Ascending aorta (tissue), 2 donors: ENCODE data around the gene ZMYND11. TPM values are rescaled to one million over a fixed set of nuclear protein-coding genes. Genes with fewer than 3 reads are reported as not detected.

Source experiments
- DNase-seq, 2 donors: peaks; one replicate each; pipeline ENCODE4 v3.0.0-alpha.2; 2019; ENCODE audit warnings: low spot score in 2 of 2
- H3K27ac ChIP-seq, 2 donors: fragments of 200-600 bp; sonication (generic); one replicate each; pipeline ENCODE4 v1.5.1; 2016 to 2017; ENCODE audit warnings: mild to moderate bottlenecking in 1 of 2
- H3K27me3 ChIP-seq: fragments of 200-600 bp; sonication (generic); one replicate; pipeline ENCODE4 v1.5.1; 2017
- H3K36me3 ChIP-seq, 2 donors: fragments of 200-600 bp; sonication (generic); one replicate each; pipeline ENCODE4 v1.5.1; 2016
- H3K4me1 ChIP-seq, 2 donors: fragments of 200-600 bp; sonication (generic); one replicate each; pipeline ENCODE4 v1.5.1; 2016 to 2017; ENCODE audit warnings: mild to moderate bottlenecking in 1 of 2
- H3K4me3 ChIP-seq, 2 donors: fragments of 200-600 bp; sonication (generic); one replicate each; pipeline ENCODE4 v1.5.1; 2016 to 2017; ENCODE audit warnings: mild to moderate bottlenecking in 1 of 2
- H3K9me3 ChIP-seq, 2 donors: fragments of 200-600 bp; sonication (generic); one replicate each; pipeline ENCODE4 v1.5.1; 2016
- intact Hi-C: fragments of 100-400 bp; cut with DNase I; formaldehyde crosslinking; loops from one replicate; pipeline ENCODE4 v1.15.1; 2023
- total RNA-seq: library from RNA; depleted of rRNA; stranded (reverse); fragments of >200 nt; gene quantifications from one replicate; pipeline ENCODE4 v1.1.0, GENCODE V29; 2016
- TF ChIP-seq, protein P1 (sequence below), 3 experiments: fragments of 200-600 bp in 2 of 3; fragments of 450-650 bp in 1 of 3; sonication (generic) in 2 of 3; IDR thresholded peaks; one replicate each; pipeline ENCODE4 v1.5.1; 2016 to 2019; ENCODE audit warnings: antibody characterized with exemption in 3 of 3, mild to moderate bottlenecking in 1 of 3, moderate library complexity in 1 of 3

The ZMYND11 gene
- total RNA-seq, 1 donor from 2014 or later: 29.6 TPM

DNA sequence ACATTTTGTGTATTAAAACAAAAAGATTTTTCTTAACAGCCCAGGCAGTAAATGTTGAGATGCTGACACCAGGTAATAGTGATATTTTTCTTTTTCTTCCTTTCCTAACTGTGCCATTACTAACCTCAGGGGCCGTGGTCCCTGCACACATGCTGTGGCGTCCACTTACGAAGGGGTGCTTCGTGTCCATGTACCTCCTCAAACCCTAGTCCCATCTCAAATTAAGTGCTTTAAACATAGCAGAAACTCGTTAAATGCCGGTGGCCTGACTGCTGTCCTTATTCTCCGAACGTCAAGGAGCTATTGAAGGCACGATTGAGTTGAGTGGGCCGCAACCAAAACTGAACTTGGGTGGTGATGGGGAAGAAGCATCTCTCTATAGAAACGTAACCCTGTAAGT, 132.4 kb downstream of the ZMYND11 start:
- H3K4me1 ChIP-seq: peaks cover 2 to 3% of the 10 kb centered on the region in 2 donors
- H3K27me3 ChIP-seq: no peaks in the 10 kb centered on the region
- no peak overlapping the region for H3K27ac ChIP-seq
- TF ChIP-seq, protein P1, sequence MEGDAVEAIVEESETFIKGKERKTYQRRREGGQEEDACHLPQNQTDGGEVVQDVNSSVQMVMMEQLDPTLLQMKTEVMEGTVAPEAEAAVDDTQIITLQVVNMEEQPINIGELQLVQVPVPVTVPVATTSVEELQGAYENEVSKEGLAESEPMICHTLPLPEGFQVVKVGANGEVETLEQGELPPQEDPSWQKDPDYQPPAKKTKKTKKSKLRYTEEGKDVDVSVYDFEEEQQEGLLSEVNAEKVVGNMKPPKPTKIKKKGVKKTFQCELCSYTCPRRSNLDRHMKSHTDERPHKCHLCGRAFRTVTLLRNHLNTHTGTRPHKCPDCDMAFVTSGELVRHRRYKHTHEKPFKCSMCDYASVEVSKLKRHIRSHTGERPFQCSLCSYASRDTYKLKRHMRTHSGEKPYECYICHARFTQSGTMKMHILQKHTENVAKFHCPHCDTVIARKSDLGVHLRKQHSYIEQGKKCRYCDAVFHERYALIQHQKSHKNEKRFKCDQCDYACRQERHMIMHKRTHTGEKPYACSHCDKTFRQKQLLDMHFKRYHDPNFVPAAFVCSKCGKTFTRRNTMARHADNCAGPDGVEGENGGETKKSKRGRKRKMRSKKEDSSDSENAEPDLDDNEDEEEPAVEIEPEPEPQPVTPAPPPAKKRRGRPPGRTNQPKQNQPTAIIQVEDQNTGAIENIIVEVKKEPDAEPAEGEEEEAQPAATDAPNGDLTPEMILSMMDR (IDR thresholded peaks at IDR 0.05): no peak
- H3K36me3 ChIP-seq: no peaks in the 10 kb centered on the region
- DNase-seq: no peak
- no peaks in the 10 kb centered on the region for H3K9me3 ChIP-seq
- H3K4me3 ChIP-seq: no peak overlapping the region
- intact Hi-C loops: no loop called here

DNA sequence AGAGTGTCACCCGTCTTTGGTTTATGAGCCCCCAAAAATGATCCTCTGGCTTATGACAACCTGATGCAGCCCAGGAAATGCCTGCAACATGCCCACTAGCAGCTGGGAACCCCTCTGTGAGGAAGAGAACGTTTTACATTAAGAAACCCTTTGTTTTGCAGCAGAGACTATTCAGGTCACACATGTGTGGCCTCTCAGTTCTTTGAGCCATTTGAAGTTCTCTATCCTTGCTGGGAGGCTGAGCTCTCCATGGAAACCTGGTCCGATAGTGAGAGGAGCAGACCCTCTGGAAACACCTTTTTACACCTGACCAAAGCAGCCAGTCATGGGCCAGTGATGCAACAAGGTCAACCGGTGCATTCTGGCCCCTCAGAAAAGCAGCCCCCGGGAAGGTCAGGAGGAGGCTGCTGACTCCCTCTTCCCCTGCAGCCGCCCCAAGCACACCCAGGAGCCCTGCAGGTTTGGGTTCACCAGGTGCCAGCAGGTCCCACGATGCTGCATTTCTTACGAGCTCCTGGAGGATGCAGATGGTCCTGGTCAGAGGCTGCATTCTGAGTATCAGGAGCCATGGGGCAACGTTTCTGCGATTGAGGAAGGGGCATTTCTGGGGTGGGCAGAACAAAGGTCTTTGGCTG, 134.3 kb downstream of the ZMYND11 start:
- Histone ChIP-seq H3K27me3 (no peaks in the 10 kb centered on the region), H3K27ac (no peak overlapping the region), H3K4me1 (peaks cover 2 to 3% of the 10 kb centered on the region in 2 donors), H3K4me3 (no peak overlapping the region), H3K9me3 (no peaks in the 10 kb centered on the region), H3K36me3 (peaks cover 0 to 4% of the 10 kb centered on the region in 2 donors)
- intact Hi-C loops: no loop called here
- TF ChIP-seq, protein P1 (IDR thresholded peaks at IDR 0.05): no peak
- no peak for DNase-seq

DNA sequence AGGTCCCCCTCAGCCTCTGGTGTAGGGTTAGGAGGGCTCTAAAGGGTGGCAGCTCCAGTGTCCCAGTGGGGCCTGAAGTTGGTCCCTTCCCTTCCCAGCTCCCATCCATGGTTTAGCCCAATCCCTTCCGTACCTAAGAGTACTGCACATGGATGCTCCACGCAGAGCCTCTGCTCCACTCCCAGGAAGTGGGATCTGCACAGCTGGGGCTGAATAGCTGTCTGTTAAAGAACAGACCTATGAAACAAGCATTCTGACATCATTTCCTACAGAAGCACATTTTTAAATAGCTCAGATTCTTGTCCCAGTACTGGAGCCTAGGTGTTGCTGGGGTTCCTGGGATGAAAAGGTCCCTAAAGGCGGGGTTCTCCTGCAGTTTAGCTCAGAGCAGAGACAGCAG, 135.9 kb downstream of the ZMYND11 start:
- Histone ChIP-seq H3K36me3 (peaks cover 0 to 16% of the 10 kb centered on the region in 2 donors), H3K4me1 (peaks cover 2 to 3% of the 10 kb centered on the region in 2 donors), H3K9me3 (no peaks in the 10 kb centered on the region), H3K27me3 (no peaks in the 10 kb centered on the region), H3K4me3 (no peak overlapping the region), H3K27ac (no peak overlapping the region)
- DNase-seq: no peak
- intact Hi-C loops: no loop called here
- TF ChIP-seq, protein P1 (IDR thresholded peaks at IDR 0.05): no peak

DNA sequence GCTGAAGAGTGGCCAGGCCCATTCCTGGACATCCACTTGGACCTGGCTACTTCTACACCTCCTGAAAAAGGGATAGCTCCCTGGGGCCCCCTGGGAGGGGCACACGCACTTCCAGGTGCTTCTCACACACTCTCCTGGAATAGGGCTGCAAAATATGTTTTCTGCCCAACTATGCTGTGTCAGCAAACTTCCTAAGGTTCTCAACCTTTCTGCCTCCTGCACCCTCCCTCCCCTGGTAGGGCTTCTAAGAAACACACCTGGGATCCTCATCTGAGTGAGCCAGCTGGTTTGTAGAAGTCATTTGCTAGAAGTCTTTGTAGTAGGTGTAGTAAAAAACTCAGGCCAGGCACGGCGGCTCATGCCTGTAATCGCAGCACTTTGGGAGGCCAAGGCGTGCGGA, 136.5 kb downstream of the ZMYND11 start:
- intact Hi-C loops: no loop called here
- H3K27me3 ChIP-seq: no peaks in the 10 kb centered on the region
- H3K4me1 ChIP-seq: peaks cover 2 to 3% of the 10 kb centered on the region in 2 donors
- H3K9me3 ChIP-seq: no peaks in the 10 kb centered on the region
- H3K36me3 ChIP-seq: peaks cover 0 to 18% of the 10 kb centered on the region in 2 donors
- TF ChIP-seq, protein P1 (IDR thresholded peaks at IDR 0.05): no peak
- no peak overlapping the region for H3K4me3 ChIP-seq
- DNase-seq: no peak
- no peak overlapping the region for H3K27ac ChIP-seq

DNA sequence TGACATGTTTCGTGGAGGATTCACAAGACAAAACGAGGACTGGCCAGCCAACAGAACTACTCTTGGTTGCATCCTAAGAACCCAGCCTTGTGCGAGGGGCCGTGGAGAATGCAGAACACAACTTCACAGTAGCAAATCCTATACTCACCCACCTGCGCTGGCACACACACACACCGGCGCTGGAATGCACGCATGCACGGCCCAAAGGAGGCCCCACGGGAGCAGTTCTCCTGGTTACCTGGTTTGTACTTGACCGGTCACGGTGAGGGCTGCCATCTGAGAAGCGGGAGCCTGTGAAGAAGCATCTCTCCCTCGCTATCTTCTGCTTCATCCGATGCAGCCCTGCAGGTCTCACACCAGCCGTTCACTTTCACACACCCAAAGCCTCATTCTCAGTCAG, 137.8 kb downstream of the ZMYND11 start:
- Histone ChIP-seq H3K27ac (no peak overlapping the region), H3K4me3 (no peak overlapping the region), H3K27me3 (no peaks in the 10 kb centered on the region), H3K36me3 (peaks cover 7 to 32% of the 10 kb centered on the region in 2 donors), H3K9me3 (no peaks in the 10 kb centered on the region), H3K4me1 (no peaks in the 10 kb centered on the region)
- intact Hi-C loops: no loop called here
- DNase-seq: no peak
- TF ChIP-seq, protein P1 (IDR thresholded peaks at IDR 0.05): no peak

DNA sequence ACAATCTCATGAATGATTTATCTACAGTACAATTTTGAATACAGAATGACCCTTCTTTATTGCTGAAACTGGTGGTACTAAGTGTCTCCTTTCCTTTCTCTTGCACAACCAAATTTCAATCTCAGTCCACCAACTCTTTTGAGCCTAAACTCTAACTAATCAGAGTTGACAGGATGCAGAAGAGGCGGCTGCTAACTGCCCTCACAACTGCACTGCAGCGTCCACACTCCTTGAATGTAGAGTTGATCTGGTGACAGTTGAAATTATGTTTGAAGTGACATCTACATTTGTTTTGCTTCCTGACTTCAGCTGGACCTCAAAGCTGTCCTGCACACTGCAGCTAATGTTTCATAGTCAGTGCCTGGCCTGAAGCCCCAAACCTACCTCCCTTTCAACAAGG, 139.6 kb downstream of the ZMYND11 start:
- no peaks in the 10 kb centered on the region for H3K27me3 ChIP-seq
- no peaks in the 10 kb centered on the region for H3K4me1 ChIP-seq
- H3K9me3 ChIP-seq: no peaks in the 10 kb centered on the region
- H3K4me3 ChIP-seq: no peak overlapping the region
- TF ChIP-seq, protein P1 (IDR thresholded peaks at IDR 0.05): no peak
- H3K36me3 ChIP-seq: peaks cover 14 to 50% of the 10 kb centered on the region in 2 donors
- intact Hi-C loops: no loop called here
- no peak for DNase-seq
- no peak overlapping the region for H3K27ac ChIP-seq
